ENCODE data around the gene GPS1.

GPS1 gene

GRCh38 chr17:82060614-82061013 is 8.9 kb downstream of the GPS1 start:
- no peak for DNase-seq

- no peak for DNase-seq
Measured at GRCh38 chr17:82061047-82061925, 9.6 kb downstream of the GPS1 start.

GRCh38 chr17:82062076-82062983 is 10.6 kb downstream of the GPS1 start:
- no peak for DNase-seq

GRCh38 chr17:82062984-82063368 is 11.3 kb downstream of the GPS1 start:
- no peak for DNase-seq

- DNase-seq: no peak
Measured at GRCh38 chr17:82063424-82064415, 12.0 kb downstream of the GPS1 start.

- no peak for DNase-seq
Measured at GRCh38 chr17:82064433-82065192, 12.9 kb downstream of the GPS1 start.

GRCh38 chr17:82065193-82065637 is 13.5 kb downstream of the GPS1 start:
- DNase-seq: peak; percentile 47

- DNase-seq: peak; percentile 83
Measured at GRCh38 chr17:82065638-82066303, 14.1 kb downstream of the GPS1 start, which contains the start of gene DUS1L. Gene DUS1L (minus strand): TSS chr17:82065804. CDS start chr17:82065059, 745 bp downstream.

- no peak for DNase-seq
Measured at GRCh38 chr17:82070611-82071010, 18.9 kb downstream of the GPS1 start.

- DNase-seq: no peak
Measured at GRCh38 chr17:82072827-82073226, 21.1 kb downstream of the GPS1 start.

GRCh38 chr17:82073446-82073845 is 21.7 kb downstream of the GPS1 start:
- no peak for DNase-seq

- DNase-seq: no peak
Measured at GRCh38 chr17:82076018-82076784, 24.5 kb downstream of the GPS1 start.

- no peak for DNase-seq
Measured at GRCh38 chr17:82076785-82077591, 25.3 kb downstream of the GPS1 start.

GRCh38 chr17:82077617-82078358 is 26.1 kb downstream of the GPS1 start:
- no peak for DNase-seq

- DNase-seq: no peak
Measured at GRCh38 chr17:82078433-82078832, 26.7 kb downstream of the GPS1 start.

GRCh38 chr17:82079001-82079677 is 27.4 kb downstream of the GPS1 start:
- DNase-seq: no peak

GRCh38 chr17:82080048-82080788 is 28.5 kb downstream of the GPS1 start:
- no peak for DNase-seq
